Activated CD4-positive, CD25-positive, alpha-beta regulatory T cell treated with anti-CD3 and anti-CD28 coated beads, Interleukin-2, amount 50 U/mL, for 16 hours (primary cell): ENCODE results near the gene SLC12A2.
A peak's percentile ranks its signal among the peaks of the same experiment; 100 is the strongest.

Source experiments
- DNase-seq: peaks from one replicate; pipeline ENCODE4 v3.0.0-alpha.2; 2020; ENCODE audit warnings: low read depth, low spot score

The SLC12A2 gene

GRCh38 chr5:128169401-128170017 lies 85.9 kb downstream of the SLC12A2 start:
- DNase-seq: no peak

DNA sequence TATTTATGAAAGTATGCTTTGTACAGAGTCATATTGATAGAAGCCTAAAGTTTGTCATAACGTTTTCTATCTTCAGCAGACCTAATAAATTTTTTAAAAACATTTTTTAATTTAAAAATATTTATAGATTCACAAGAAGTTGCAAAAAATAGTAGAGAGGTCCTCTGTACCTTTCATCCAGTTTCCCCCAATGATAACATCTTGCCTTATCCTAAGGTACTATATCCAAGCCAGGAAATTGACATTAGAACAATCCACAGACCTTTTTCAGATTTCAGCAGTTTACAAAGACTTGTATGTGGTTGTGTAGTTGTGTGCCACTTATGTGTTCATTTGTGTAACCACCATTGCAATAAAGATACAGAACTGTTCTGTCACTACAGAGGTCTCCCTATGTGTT lies 88.5 kb downstream of the SLC12A2 start:
- no peak for DNase-seq

DNA sequence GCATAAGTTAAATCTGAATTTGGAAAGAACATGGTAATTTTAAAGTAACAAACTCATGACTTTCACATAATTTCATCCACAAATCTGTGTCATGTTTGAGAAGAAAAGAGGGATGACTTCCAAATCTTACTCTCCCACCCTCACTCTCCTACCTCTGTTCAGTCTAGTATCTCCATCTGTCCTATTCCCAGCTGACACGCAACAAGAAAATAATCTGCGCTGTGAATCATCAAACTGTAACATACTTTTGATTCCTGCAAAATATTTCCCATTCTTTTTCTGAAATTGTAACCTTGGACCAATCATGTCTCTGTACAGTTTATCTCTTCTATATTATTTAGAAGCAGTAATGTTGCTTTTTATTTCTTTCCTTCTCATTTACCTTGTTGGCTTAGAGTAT lies 91.4 kb downstream of the SLC12A2 start:
- no peak for DNase-seq

DNA sequence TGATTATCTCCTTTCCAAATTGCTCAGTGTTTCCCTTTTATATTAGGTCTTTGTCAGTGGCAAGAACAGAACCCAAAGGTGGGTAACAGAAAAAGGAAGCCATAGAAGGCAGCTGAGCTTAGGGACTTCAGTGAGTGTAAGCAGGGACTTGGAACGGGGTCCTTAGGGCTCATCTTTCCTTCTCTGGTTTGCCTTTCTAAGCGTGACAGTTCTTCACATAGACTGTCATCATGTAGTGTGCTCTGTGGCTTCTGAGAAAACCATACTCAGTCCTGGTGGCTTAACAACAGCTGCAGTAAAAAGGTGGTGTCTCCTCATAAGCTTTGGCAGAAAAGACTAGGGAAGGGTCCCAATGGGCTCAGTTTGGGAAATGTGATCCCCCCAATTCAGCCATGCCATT lies 108.8 kb downstream of the SLC12A2 start:
- no peak for DNase-seq

DNA sequence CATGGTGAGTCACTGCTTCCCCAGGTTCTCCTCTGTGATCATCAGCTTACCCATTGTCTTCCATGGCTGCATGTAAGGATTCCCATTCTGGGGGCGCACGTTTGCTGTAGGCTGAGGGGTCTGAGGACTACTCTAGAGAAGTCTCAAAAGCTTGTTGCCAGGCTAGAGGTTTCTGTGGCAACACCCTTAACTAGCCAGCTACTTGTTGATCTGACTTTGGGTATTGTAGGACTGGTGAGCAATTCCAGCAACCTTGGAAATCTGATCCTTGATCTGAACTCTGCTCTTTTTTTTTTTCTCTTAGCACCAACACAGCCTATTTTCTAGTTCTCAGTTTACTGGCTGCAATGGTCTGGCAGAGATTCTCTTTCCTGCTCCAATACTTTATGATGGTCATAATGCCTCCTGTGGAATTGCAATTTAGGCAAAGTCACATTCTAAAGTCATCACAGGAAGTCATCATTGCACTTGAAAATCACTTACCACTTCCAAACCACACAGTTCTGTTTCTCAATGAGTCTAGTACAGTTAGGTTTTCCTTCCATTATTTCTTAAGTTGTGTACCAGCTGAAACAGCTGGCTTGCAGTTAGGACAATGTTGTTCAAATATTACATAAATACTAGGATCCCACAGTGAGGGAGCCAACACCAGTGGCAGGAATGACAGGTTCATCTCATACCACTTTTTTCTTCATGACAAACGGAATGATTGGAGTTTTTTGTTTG lies 110.3 kb downstream of the SLC12A2 start:
- no peak for DNase-seq

GRCh38 chr5:128195316-128195715 lies 111.8 kb downstream of the SLC12A2 start:
- DNase-seq: no peak

DNA sequence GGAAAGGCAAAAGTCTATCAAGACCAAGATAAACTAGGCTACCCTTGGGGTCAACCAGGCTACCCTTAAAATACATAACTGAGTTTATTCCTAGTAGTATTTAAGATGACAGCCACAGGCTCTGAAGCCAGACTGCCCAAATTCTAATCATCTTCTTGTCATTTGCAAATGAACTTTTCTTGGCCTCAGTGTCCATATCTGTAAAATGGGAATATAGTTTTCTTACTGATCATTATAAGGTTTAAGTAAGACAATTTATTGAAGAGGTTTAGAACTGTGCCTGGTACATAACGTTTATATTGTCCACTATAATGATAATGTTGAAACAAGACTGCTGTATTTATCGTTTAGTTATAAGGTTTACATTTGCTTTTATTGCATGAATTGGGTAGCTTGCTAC lies 112.5 kb downstream of the SLC12A2 start:
- DNase-seq: no peak

DNA sequence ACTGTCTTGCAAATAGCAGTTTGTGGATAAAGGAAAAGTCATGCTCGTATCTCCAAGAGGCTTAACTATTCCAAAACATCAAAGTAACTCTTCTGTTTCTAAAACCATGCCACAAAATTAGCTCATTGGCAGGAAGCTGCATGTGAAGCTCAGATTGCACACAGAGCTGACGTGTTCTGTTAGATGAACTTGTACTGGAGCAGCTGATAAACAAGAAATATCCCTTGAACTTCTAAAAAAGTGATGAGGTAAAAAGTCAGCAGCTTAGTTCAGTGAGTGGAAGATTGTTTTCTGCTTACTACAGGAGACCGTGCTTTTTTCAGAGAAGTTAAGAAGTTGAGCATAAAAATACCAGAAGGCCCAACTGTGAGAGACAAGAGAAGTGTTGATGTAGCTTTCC lies 113.2 kb downstream of the SLC12A2 start:
- no peak for DNase-seq

GRCh38 chr5:128197896-128198522 lies 114.4 kb downstream of the SLC12A2 start:
- no peak for DNase-seq

DNA sequence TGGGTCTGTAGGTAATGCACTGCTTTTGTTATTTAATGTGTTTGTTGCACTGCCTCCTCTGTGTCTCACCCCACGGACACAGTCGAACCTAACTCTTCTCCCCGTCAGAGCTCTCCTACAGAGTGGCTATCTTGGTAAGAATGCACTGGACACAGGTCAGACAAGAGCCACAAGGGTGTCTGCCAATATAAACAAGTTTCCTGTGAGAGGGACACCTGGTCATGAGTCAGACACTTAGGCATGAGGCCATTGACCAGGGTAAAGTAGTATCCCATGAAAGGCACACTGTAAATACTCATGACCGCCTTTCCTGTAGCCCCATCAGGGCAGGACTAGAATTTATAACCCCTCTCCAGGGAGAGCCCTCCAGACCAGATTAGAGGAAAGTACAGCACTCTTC lies 115.5 kb downstream of the SLC12A2 start:
- DNase-seq: no peak

GRCh38 chr5:128199611-128200010 lies 116.0 kb downstream of the SLC12A2 start:
- DNase-seq: no peak

DNA sequence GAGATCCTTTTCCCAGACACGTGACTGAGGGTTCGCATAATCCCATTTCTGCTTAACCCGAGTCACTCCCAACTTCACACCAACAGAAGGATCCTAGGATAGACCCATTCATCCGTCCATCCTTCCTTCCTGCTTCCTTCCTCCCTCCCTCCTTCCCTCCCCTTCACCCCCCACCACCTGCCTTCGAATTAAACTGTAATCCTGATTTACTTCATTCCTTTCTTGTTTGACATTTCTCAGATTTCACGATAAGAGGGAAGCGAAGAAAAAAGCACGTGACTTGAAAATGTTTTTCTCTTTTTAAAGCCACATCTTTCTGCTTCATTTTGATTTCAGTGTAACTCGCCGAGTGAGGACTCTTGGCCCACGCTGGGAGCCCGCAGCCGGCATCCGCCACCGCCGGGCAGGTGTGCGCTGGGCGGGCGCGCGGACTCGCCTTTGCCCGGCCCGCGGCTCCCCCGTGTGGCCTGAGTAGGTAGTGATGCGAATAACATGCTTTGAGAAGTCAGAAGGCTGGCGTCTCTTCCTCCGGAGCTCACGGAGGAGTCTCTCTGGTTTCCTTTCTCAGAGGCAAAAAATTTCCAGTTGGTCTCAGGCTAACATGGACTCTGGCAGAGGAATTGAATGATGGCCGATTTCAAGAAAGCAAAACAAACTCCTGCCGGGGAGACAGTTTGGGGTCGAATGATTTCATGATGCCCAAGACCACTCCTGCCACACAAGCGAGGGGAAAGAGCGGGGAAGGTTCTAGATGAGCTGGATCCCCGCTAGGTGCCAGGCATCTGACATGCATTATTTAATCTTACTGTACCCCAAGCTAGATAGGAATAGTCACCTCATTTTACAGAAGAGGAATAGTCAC lies 117.7 kb downstream of the SLC12A2 start:
- peak; percentile 57 for DNase-seq

GRCh38 chr5:128202320-128202719 lies 118.8 kb downstream of the SLC12A2 start:
- no peak for DNase-seq

DNA sequence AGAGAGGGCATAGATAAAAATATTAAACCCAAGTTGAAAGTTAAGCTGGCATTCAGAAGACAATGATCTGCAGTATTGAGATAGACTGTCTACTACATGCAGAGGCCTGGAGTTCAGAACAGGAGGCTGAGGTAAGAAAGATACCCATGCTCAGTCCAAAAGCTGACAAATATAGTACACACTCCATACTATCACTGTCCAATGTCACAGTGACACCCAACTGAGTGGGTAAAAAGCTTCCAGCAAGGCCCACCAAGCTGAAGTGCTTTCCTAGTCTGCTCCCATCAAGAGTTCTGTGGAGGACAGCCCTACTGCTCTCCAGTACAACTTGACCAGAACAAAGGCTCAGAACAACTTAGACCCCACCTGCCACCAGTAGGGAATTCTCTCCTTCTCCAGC lies 124.9 kb downstream of the SLC12A2 start:
- no peak for DNase-seq

GRCh38 chr5:128212191-128212806 lies 128.7 kb downstream of the SLC12A2 start:
- no peak for DNase-seq

GRCh38 chr5:128213340-128213739 lies 129.8 kb downstream of the SLC12A2 start:
- no peak for DNase-seq

DNA sequence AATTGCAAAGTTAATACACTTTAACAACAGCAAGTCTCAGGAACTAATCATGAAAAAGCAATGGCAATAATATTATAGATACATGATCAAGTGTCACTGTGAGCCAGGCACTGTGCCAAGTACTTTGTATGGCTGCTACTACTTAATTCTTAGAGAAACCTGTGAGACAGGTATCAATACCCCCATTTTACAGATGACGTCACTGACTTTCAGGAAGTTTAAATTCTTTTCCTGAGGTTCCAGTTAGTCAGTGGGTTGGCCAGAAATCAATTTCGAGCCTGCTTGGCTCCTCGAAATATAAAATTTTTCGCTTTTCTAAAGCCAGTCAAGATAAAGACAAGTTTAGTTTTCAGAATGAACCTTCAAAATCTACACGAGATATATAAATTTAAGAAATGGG lies 130.3 kb downstream of the SLC12A2 start:
- DNase-seq: no peak

GRCh38 chr5:128216285-128216684 lies 132.7 kb downstream of the SLC12A2 start:
- DNase-seq: no peak

- no peak for DNase-seq
These were observed 133.4 kb downstream of the SLC12A2 start for GRCh38 chr5:128216860-128217531.

DNA sequence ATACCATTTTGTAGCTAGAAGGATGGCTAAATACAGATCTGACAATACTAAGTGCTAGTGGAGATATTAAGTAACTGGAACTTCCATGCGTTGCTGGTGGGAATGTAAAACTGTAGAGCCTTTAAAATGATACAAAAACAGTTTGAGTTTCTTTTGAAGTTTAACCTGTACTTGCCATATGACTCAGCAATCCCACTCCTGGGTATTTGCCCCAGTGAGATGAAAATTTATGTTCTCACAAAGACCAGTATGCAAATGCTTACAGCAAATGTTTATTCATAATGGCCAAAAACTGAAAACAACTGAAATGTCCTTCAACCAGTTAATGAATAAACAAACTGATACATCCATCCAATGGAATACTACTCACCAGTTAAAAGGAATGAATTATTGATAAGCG lies 137.3 kb downstream of the SLC12A2 start:
- no peak for DNase-seq

DNA sequence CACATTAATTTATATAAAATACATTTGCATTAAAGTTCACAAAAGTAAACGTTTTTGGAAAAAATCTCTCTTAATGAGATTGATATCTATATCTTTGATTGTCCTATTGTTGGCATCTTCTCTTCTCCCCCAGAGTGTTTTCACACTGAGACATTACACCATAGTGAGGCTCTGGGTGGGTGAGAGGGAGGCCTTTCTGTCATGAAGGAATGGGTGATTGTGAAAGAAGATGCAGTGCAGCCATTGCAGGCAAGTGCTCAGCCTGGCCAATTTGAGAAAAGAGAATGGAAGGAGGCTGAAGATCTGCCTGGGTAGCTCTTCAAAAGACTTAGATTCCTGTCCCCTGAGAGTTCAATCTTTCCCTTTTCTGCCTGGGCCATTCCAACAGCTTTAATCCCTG lies 140.8 kb downstream of the SLC12A2 start:
- no peak for DNase-seq
